Esophagus squamous epithelium (tissue), 5 donors: Measurements from ENCODE around the gene GPR75. TPM values are rescaled to one million over a fixed set of nuclear protein-coding genes. Genes with fewer than 3 reads are reported as not detected.
"Not testable (repeated sequence)": the region's sequence is repeated elsewhere in the genome, so short reads cannot be mapped to it uniquely, and the experiment has no call there.

Experiments used
- DNase-seq: peaks from one replicate; lab custom pipeline; 2025; lab: John Stamatoyannopoulos, UW
- H3K27ac ChIP-seq, 4 donors: fragments of 200-600 bp; sonication (generic); one replicate each; pipeline ENCODE4 v1.5.1; 2016 to 2019; ENCODE audit warnings: mild to moderate bottlenecking in 1 of 4
- H3K27me3 ChIP-seq, 4 donors: fragments of 200-600 bp; sonication (generic); 1 replicate in 3 of 4; 2 replicates in 1 of 4; pipeline versions ENCODE4 v1.5.1 to v1.6.0; 2017 to 2021; ENCODE audit warnings: antibody characterized with exemption in 1 of 4
- H3K36me3 ChIP-seq, 3 donors: fragments of 200-600 bp; sonication (generic); one replicate each; pipeline ENCODE4 v1.5.1; 2016 to 2019
- H3K4me1 ChIP-seq, 3 donors: fragments of 200-600 bp; sonication (generic); one replicate each; pipeline ENCODE4 v1.5.1; 2017 to 2019
- H3K4me3 ChIP-seq, 4 donors: fragments of 200-600 bp; sonication (generic); 1 replicate in 3 of 4; 2 replicates in 1 of 4; pipeline ENCODE4 v1.5.1; 2016 to 2019; ENCODE audit warnings: mild to moderate bottlenecking in 2 of 4, moderate library complexity in 1 of 4
- H3K9me3 ChIP-seq, 3 donors: fragments of 200-600 bp; sonication (generic); one replicate each; pipeline ENCODE4 v1.5.1; 2016 to 2019
- CTCF ChIP-seq, 6 experiments: fragments of 450-650 bp in 4 of 6; fragments of 200-600 bp in 2 of 6; sonication (generic) in 2 of 6; IDR thresholded peaks; one replicate each; pipeline ENCODE4 v1.5.1; 2016 to 2019; ENCODE audit warnings: antibody characterized with exemption in 6 of 6, mild to moderate bottlenecking in 4 of 6, moderate library complexity in 4 of 6
- POLR2A ChIP-seq, 4 donors: fragments of 450-650 bp; IDR thresholded peaks; one replicate each; pipeline ENCODE4 v1.6.1; 2017; ENCODE audit warnings: antibody characterized with exemption in 4 of 4, mild to moderate bottlenecking in 4 of 4, moderate library complexity in 3 of 4
- WGBS, 2 donors: methylation state at CpG; one replicate each; pipeline ENCODE4 v1.1.5; 2018; 5-methylcytosine and 5-hydroxymethylcytosine counted together
- intact Hi-C: fragments of 100-400 bp; cut with DNase I; formaldehyde crosslinking; loops from one replicate; pipeline ENCODE4 v1.15.0; 2022
- total RNA-seq, 4 donors: library from RNA; depleted of rRNA; stranded (reverse); fragments of >200 nt; gene quantifications; one replicate each; pipeline ENCODE4 v1.1.0, GENCODE V29; 2016
- donor health status: DM: yes; HTN: yes; CAD: no.

Gene GPR75
- total RNA-seq, 4 donors from 2014 or later: 1.1 to 3.8 (median 2.8) TPM

- no peak overlapping the region for H3K4me3 ChIP-seq
- TF ChIP-seq POLR2A (IDR thresholded peaks at IDR 0.05): no peak
- TF ChIP-seq CTCF (IDR thresholded peaks at IDR 0.05): no peak
- H3K4me1 ChIP-seq: peaks cover 0 to 9% (median 0%) of the 10 kb centered on the region in 3 donors
- H3K9me3 ChIP-seq: no peaks in the 10 kb centered on the region
- no peak overlapping the region for H3K27ac ChIP-seq
- DNase-seq: no peak
- 70% methylated on average over 2 of the region's 2 CpGs for WGBS, 2 donors
- H3K36me3 ChIP-seq: peaks cover 0 to 7% (median 0%) of the 10 kb centered on the region in 3 donors
- no peaks in the 10 kb centered on the region for H3K27me3 ChIP-seq
- intact Hi-C loops: no loop called here
Measured at GRCh38 chr2:53843595-53843994, 16.2 kb downstream of the GPR75 start.

DNA sequence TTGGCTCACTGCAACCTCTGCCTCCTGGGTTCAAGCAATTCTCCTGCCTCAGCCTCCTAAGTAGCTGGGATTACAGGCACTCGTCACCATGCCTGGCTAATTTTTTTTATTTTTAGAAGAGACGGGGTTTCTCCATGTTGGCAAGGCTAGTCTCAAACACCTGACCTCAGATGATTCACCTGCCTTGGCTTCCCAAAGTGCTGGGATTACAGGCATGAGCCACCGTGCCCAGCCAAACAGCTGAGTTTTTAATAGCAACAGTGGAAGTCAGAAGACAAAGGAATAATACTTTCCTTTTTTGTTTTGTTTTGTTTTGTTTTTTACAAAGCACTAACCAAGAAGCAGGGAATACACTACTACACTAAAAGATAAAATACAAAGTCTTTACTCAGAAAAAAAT lies 16.9 kb downstream of the GPR75 start:
- no peaks in the 10 kb centered on the region for H3K9me3 ChIP-seq
- no peaks in the 10 kb centered on the region for H3K27me3 ChIP-seq
- peaks cover 0 to 7% (median 0%) of the 10 kb centered on the region in 3 donors for H3K4me1 ChIP-seq
- TF ChIP-seq CTCF (IDR thresholded peaks at IDR 0.05) (no peak), POLR2A (IDR thresholded peaks at IDR 0.05) (no peak)
- no peak overlapping the region for H3K27ac ChIP-seq
- DNase-seq: no peak
- no peak overlapping the region for H3K4me3 ChIP-seq
- peaks cover 0 to 4% (median 0%) of the 10 kb centered on the region in 3 donors for H3K36me3 ChIP-seq
- 36 to 47% methylated on average over 3 of the region's 3 CpGs for WGBS, 2 donors
- intact Hi-C loops: no loop called here

GRCh38 chr2:53841651-53842050 lies 18.1 kb downstream of the GPR75 start:
- H3K4me3 ChIP-seq, H3K4me1 ChIP-seq, intact Hi-C loops, H3K27me3 ChIP-seq, H3K27ac ChIP-seq, H3K36me3 ChIP-seq, H3K9me3 ChIP-seq, DNase-seq: not testable (repeated sequence)
- 91 to 97% methylated on average over 6 to 7 of the region's 7 CpGs for WGBS, 2 donors

DNA sequence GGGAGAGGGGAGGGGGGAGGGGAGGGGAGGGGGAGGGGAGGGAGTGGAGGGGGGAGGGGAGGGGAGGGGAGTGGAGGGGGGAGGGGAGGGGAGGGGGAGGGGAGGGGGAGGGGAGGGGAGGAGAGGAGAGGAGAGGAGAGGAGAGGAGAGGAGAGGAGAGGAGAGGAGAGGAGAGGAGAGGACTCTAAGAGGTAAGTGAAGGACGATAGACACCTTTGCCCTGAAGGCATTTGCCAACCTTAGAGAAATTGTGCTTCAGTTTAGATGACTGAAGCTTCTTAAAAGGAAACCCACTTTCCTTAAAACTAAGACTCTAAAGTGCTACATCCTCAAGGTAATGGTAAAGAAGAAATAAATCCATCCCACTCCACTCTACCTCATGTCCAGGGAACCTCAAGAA lies 19.2 kb downstream of the GPR75 start:
- TF ChIP-seq POLR2A (IDR thresholded peaks at IDR 0.05) (no peak), CTCF (IDR thresholded peaks at IDR 0.05) (no peak)
- H3K4me1 ChIP-seq: no peaks in the 10 kb centered on the region
- WGBS, 2 donors: 17 to 82% methylated on average over 1 of the region's 1 CpG

DNA sequence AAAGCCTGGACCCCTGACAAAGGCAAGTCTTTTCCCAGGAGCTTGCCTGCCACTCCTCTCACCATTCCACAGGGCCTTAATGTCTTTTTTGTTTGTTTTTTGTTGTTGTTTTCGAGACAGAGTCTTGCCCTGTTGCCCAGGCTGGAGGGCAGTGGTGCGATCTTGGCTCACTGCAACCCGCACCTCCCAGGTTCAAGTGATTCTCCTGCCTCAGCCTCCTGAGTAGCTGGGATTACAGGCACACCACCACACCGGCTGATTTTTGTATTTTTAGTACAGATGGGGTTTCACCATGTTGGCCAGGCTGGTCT lies 29.8 kb downstream of the GPR75 start:
- intact Hi-C loops, H3K36me3 ChIP-seq, DNase-seq, H3K4me3 ChIP-seq, H3K27ac ChIP-seq, H3K27me3 ChIP-seq, H3K9me3 ChIP-seq: not testable (repeated sequence)
- H3K4me1 ChIP-seq: peaks cover 0 to 28% (median 11%) of the 10 kb centered on the region in 3 donors
- 81 to 97% methylated on average over 4 of the region's 4 CpGs for WGBS, 2 donors

More for the DNA sequence above, 19.2 kb downstream of the GPR75 start:
- Histone ChIP-seq H3K27ac (no peak overlapping the region), H3K4me3 (no peak overlapping the region), H3K36me3 (no peaks in the 10 kb centered on the region), H3K9me3 (no peaks in the 10 kb centered on the region), H3K27me3 (no peaks in the 10 kb centered on the region)
- no peak for DNase-seq
- intact Hi-C loops: no loop called here

GRCh38 chr2:53829273-53829979 lies 30.3 kb downstream of the GPR75 start:
- Histone ChIP-seq H3K27me3 (no peaks in the 10 kb centered on the region), H3K27ac (no peak overlapping the region), H3K4me1 (peaks cover 0 to 28% (median 11%) of the 10 kb centered on the region in 3 donors), H3K9me3 (no peaks in the 10 kb centered on the region), H3K36me3 (peaks cover 0 to 8% (median 0%) of the 10 kb centered on the region in 3 donors), H3K4me3 (no peak overlapping the region)
- TF ChIP-seq CTCF (IDR thresholded peaks at IDR 0.05) (no peak), POLR2A (IDR thresholded peaks at IDR 0.05) (no peak)
- no peak for DNase-seq
- intact Hi-C loops: no loop called here
- 82 to 85% methylated on average over 11 of the region's 11 CpGs for WGBS, 2 donors
